GM20000 (cell line): ENCODE data around the gene PON2.
"Not testable (repeated sequence)": the region's sequence is repeated elsewhere in the genome, so short reads cannot be mapped to it uniquely, and the experiment has no call there.

Experiments
- DNase-seq: peaks from one replicate; pipeline ENCODE4 v3.0.0; 2012; ENCODE audit warnings: low spot score
- TF ChIP-seq, protein P1 (sequence below): IDR thresholded peaks from 2 replicates; pipeline ENCODE4 v1.5.1; 2012; ENCODE audit warnings: mild to moderate bottlenecking, control low read depth; ENCODE audit errors: extremely low read depth, missing control alignments

The PON2 gene

DNA sequence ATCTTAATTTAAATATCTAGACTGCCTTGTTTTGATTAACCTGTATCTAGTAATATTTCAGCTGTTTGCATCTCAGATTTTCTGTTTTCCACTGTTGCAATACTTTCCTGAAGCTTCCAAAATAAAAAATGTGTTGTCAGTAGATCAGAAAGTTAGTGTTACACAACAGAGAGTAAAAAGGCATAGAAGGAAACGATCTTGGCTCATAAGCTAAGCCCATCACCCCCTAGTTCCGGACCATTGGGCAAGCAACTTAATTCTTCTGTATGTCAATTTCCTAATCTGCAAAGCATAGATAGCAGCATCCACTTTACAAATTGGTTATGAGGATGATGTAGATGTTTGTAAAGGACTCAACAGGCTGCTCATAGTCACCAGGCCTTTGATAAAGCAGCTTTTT is 43.1 kb downstream of the PON2 start:
- TF ChIP-seq, protein P1, sequence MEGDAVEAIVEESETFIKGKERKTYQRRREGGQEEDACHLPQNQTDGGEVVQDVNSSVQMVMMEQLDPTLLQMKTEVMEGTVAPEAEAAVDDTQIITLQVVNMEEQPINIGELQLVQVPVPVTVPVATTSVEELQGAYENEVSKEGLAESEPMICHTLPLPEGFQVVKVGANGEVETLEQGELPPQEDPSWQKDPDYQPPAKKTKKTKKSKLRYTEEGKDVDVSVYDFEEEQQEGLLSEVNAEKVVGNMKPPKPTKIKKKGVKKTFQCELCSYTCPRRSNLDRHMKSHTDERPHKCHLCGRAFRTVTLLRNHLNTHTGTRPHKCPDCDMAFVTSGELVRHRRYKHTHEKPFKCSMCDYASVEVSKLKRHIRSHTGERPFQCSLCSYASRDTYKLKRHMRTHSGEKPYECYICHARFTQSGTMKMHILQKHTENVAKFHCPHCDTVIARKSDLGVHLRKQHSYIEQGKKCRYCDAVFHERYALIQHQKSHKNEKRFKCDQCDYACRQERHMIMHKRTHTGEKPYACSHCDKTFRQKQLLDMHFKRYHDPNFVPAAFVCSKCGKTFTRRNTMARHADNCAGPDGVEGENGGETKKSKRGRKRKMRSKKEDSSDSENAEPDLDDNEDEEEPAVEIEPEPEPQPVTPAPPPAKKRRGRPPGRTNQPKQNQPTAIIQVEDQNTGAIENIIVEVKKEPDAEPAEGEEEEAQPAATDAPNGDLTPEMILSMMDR: no peak
- no peak for DNase-seq

DNA sequence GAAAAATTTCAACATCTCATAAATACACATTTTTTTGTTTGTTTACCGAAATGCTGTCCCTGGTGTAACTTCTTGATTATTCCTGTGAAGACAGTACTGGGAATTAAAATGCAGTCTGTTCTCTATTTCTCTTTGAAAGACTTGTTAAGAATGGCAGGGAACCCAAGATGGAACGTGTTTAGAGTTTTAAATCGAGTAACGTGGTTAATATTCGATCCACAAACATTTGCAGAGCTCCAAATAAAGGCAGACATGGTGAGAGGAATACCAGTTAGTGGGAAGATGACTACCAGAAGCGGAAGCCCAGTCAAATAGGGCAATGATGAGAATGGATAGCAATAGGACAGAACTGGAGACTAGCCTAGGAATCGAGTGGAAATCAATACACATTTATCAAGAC is 45.3 kb downstream of the PON2 start:
- DNase-seq: no peak

DNA sequence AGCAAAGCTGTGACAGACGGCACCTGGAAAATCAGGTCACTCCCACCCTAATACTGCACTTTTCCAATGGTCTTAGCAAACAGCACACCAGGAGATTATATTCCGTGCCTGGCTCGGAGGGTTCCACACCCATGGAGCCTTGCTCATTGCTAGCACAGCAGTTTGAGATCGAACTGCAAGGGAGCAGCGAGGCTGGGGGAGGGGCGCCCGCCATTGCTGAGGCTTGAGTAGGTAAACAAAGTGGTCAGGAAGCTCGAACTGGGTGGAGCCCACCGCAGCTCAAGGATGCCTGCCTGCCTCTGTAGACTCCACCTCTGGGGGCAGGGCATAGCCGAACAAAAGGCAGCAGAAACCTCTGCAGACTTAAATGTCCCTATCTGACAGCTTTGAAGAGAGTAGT is 55.4 kb downstream of the PON2 start:
- DNase-seq: not testable (repeated sequence)

More for the DNA sequence above, 45.3 kb downstream of the PON2 start:
- TF ChIP-seq, protein P1: no peak

DNA sequence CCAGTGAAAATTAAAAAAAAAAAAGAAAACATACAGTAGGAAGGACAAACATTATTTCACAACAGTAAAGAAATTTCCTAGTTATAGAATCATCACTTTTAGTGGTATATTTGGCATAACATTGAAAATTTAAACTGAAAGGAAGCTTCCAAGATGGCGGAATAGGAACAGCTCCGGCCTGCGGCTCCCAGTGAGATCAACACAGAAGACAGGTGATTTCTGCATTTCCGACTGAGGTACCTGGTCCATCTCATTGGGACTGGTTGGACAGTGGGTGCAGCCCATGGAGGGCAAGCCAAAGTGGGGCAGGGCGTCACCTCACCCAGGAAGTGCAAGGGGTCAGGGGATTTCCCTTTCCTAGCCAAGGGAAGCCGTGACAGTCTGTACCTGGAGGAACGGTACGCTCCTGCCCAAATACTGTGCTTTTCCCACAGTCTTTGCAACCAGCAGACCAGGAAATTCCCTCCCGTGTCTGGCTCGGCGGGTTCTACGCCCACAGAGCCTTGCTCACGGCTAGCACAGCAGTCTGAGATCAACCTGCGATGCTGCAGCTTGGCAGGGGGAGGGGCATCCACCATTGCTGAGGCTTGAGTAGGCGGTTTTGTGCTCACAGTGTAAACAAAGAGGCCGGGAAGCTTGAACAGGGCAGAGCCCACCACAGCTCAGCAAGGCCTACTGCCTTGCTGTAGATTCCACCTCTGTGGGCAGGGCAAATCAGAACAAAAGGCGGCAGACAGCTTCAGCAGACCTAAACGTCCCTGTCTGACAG is 58.0 kb downstream of the PON2 start:
- TF ChIP-seq, protein P1: no peak
- no peak for DNase-seq

DNA sequence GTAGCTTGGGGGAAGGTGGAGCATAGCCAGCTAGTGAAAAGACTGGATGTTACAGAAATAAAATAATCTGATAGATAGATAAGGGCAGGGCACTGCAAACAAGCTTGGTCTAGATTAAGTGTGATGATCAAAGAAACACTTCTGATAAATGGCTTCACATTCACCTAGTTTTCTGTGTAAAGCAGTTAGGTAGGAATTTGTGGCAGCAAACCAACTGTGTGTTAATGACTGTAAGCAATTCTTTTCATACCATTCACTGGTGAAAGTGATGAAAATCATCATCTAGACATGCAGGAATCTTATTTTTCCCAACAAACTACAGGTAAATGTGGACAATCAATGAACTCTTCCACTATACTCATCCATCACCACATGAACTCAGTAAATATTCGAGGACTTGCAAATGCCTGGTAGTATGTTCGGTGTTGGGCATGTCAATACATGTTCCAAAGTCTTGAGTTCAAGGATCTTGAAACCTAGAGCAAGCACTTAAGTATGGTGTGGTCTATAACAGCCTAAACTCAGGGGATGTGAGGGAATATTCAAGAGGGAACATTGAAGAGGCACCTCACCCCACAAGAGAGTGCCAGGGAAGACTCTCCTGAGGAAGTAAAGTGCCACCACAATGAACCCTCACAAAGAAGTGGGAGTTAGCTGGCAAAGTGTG is 59.1 kb downstream of the PON2 start:
- TF ChIP-seq, protein P1: no peak
- no peak for DNase-seq

DNA sequence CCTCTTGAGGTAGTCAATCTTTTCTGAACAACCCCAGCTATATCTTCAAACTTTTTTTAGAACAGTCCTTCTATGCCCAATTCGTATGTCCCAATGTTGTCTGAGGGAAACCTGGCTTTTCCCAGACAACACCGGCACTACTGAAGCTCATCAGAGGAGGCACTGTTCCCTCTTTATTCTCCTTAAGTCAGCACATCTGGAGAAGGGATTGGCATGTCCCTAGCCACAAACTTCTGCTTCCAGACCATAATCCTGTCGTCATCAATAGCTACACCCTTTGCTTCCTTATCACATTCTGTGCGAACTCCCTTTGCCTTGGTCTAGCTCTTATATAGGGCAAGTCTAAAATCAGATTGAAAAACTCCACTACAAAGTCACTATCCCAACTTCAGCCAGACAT is 61.5 kb downstream of the PON2 start:
- DNase-seq: no peak
- TF ChIP-seq, protein P1: no peak

DNA sequence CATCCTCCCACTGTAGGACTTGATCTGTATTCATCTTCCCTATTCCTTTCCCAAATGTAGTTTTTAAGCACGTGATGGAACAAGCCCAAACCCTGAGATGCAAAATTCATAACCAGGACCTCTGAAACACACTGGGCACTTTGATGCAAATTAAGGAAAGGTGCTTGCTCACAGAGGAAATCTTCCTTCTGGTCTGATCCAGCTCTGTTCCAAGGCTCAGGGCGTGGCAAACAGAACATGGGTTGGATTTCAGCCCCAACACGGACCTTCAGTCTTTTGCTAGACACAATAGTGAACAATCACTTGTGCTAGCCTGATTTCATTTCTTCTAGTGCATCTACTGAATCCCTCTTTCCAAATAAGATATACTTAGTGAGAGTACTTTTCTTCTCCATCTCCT is 66.6 kb downstream of the PON2 start:
- TF ChIP-seq, protein P1: no peak
- DNase-seq: no peak

DNA sequence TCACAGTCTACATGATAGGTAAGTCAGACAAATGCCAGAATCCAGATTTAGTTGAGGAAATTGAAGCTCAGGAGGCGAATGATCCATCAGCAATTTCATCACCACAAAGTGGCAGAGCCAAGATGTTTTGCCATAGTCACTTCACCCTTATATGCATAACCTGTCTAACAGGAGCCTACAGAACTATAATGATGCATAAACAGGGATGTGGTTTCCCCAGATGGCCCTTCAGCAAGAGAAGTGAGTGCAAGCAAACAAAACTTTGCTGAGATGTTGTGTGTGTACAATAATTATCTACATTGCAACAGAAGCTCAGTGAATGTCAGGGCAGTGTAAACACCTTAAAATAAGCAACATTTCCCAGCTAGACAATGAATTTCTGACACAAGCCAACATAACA is 67.2 kb downstream of the PON2 start:
- no peak for DNase-seq
- TF ChIP-seq, protein P1: no peak
